ENCODE results near the gene ATP6V1G1. TPM values are rescaled to one million over a fixed set of nuclear protein-coding genes. Genes with fewer than 3 reads are reported as not detected.

The ATP6V1G1 gene
- total RNA-seq, 1 donor from 2014 or later: 188 TPM

DNA sequence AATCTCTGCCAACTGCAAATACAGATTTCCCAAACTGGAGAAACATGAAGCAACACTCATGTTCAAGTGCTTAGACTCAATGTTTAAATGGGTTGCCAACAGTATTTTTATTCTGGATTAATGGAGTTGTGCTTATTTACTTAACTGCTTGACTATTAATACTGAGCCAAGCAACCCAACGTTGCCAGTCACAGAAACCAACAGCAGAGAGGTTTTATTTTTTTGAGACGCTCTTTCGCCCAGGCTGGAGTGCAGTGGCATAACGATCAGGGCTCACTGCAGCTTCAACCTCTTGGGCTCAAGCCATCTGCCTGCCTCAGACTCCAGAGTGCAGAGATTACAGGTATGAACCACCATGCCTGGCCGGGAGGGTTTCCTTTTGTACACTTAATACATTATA, 15.1 kb downstream of the ATP6V1G1 start:
- peaks cover 17% of the 10 kb centered on the region for H3K4me1 Mint-ChIP-seq (ENCODE audit: low read depth, unreplicated experiment)
- Histone ChIP-seq H4K20me1 (ENCODE audit: insufficient read depth, low read length) (peaks cover 5% of the 10 kb centered on the region), H3K4me2 (ENCODE audit: low read length) (no peak overlapping the region), H3K9me3 (ENCODE audit: insufficient read depth, low read depth, low read length) (peaks cover 9% of the 10 kb centered on the region), H3K4me3 (ENCODE audit: insufficient read depth, low read depth, low read length) (no peak overlapping the region), H3K36me3 (ENCODE audit: insufficient read depth, low read length) (peaks cover 20% of the 10 kb centered on the region), H3K79me2 (ENCODE audit: insufficient read depth, low read length) (peaks cover under 1% of the 10 kb centered on the region), H3K9ac (ENCODE audit: low read length) (no peak overlapping the region), H3K27me3 (ENCODE audit: insufficient read depth, low read length) (no peaks in the 10 kb centered on the region), H2AFZ (ENCODE audit: low read depth, low read length) (no peak overlapping the region), H3K27ac (ENCODE audit: low read depth, low read length) (no peak overlapping the region), H3K4me1 (ENCODE audit: insufficient read depth, low read length) (peaks cover 4% of the 10 kb centered on the region)
- H3K27ac Mint-ChIP-seq (ENCODE audit: unreplicated experiment): no peak overlapping the region
- peaks cover 10% of the 10 kb centered on the region for H3K9me3 Mint-ChIP-seq (ENCODE audit: unreplicated experiment)
- FAIRE-seq (no peak), DNase-seq (ENCODE audit: low read depth) (no peak)
- H3K4me3 Mint-ChIP-seq (ENCODE audit: unreplicated experiment): no peak overlapping the region
- no peaks in the 10 kb centered on the region for H3K27me3 Mint-ChIP-seq (ENCODE audit: low read depth, unreplicated experiment)
- no peak for TF ChIP-seq EZH2 (IDR thresholded peaks at IDR 0.05; ENCODE audit: insufficient read depth, low read length)
- TF ChIP-seq, protein P1, sequence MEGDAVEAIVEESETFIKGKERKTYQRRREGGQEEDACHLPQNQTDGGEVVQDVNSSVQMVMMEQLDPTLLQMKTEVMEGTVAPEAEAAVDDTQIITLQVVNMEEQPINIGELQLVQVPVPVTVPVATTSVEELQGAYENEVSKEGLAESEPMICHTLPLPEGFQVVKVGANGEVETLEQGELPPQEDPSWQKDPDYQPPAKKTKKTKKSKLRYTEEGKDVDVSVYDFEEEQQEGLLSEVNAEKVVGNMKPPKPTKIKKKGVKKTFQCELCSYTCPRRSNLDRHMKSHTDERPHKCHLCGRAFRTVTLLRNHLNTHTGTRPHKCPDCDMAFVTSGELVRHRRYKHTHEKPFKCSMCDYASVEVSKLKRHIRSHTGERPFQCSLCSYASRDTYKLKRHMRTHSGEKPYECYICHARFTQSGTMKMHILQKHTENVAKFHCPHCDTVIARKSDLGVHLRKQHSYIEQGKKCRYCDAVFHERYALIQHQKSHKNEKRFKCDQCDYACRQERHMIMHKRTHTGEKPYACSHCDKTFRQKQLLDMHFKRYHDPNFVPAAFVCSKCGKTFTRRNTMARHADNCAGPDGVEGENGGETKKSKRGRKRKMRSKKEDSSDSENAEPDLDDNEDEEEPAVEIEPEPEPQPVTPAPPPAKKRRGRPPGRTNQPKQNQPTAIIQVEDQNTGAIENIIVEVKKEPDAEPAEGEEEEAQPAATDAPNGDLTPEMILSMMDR (IDR thresholded peaks at IDR 0.05; ENCODE audit: insufficient read depth, low read depth, low read length): no peak
- peaks cover 23% of the 10 kb centered on the region for H3K36me3 Mint-ChIP-seq (ENCODE audit: low read depth, unreplicated experiment)

DNA sequence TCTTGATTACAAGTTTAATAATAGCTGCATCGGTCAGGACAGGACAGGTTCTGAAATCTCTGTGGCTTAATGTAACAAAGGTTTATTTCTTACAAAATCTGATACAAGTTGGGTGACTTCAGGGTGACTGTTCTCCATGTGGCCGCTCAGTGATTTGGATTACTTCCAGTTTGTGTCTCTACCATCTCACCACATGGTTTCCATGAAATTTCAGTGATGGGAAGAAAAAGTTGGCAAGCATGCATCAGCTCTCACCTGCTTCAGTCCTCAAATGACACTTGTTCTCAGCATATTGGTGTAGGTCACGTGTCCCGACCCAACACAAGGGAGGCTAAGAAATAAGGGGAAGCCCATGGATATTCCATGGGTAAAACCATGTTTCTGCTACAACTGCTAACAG, 15.7 kb downstream of the ATP6V1G1 start:
- no peak for TF ChIP-seq EZH2 (IDR thresholded peaks at IDR 0.05; ENCODE audit: insufficient read depth, low read length)
- TF ChIP-seq, protein P1 (IDR thresholded peaks at IDR 0.05; ENCODE audit: insufficient read depth, low read depth, low read length): no peak
- Histone ChIP-seq H3K27ac (ENCODE audit: low read depth, low read length) (no peak overlapping the region), H3K79me2 (ENCODE audit: insufficient read depth, low read length) (no peaks in the 10 kb centered on the region), H3K9ac (ENCODE audit: low read length) (no peak overlapping the region), H2AFZ (ENCODE audit: low read depth, low read length) (no peak overlapping the region), H3K36me3 (ENCODE audit: insufficient read depth, low read length) (peaks cover 16% of the 10 kb centered on the region), H3K9me3 (ENCODE audit: insufficient read depth, low read depth, low read length) (peaks cover 9% of the 10 kb centered on the region), H3K4me3 (ENCODE audit: insufficient read depth, low read depth, low read length) (no peak overlapping the region), H3K4me2 (ENCODE audit: low read length) (no peak overlapping the region), H3K27me3 (ENCODE audit: insufficient read depth, low read length) (no peaks in the 10 kb centered on the region), H3K4me1 (ENCODE audit: insufficient read depth, low read length) (peaks cover 4% of the 10 kb centered on the region), H4K20me1 (ENCODE audit: insufficient read depth, low read length) (peaks cover 4% of the 10 kb centered on the region)
- FAIRE-seq (no peak), DNase-seq (ENCODE audit: low read depth) (no peak)
- peaks cover 10% of the 10 kb centered on the region for H3K9me3 Mint-ChIP-seq (ENCODE audit: unreplicated experiment)
- no peak overlapping the region for H3K4me3 Mint-ChIP-seq (ENCODE audit: unreplicated experiment)
- no peak overlapping the region for H3K27ac Mint-ChIP-seq (ENCODE audit: unreplicated experiment)
- no peaks in the 10 kb centered on the region for H3K27me3 Mint-ChIP-seq (ENCODE audit: low read depth, unreplicated experiment)
- H3K4me1 Mint-ChIP-seq (ENCODE audit: low read depth, unreplicated experiment): peaks cover 24% of the 10 kb centered on the region
- peaks cover 23% of the 10 kb centered on the region for H3K36me3 Mint-ChIP-seq (ENCODE audit: low read depth, unreplicated experiment)

DNA sequence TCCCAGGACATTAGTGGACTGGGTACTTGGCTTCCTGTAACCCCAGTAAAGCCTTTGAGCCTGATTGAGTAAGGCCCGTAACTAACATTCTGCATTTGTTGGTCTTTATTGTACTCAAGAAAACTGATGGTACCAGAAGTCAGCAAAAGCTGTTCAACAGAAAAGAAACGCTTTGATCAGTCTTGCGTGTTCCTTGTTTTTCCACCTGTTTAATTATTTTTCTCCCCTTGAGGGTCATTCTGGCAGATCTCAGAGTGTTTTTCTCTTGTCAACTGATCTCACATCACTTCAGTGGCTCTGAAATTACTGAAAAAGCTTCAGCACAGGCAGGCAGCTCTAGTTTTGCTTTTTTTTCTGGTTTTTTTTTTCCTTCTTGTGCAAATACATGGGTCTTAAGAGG, 17.4 kb downstream of the ATP6V1G1 start:
- H3K27me3 ChIP-seq (ENCODE audit: insufficient read depth, low read length): no peaks in the 10 kb centered on the region
- H2AFZ ChIP-seq (ENCODE audit: low read depth, low read length): no peak overlapping the region
- Mint-ChIP-seq H3K27me3 (ENCODE audit: low read depth, unreplicated experiment) (no peaks in the 10 kb centered on the region), H3K36me3 (ENCODE audit: low read depth, unreplicated experiment) (peaks cover 16% of the 10 kb centered on the region), H3K27ac (ENCODE audit: unreplicated experiment) (no peak overlapping the region), H3K4me3 (ENCODE audit: unreplicated experiment) (no peak overlapping the region), H3K9me3 (ENCODE audit: unreplicated experiment) (peaks cover 10% of the 10 kb centered on the region), H3K4me1 (ENCODE audit: low read depth, unreplicated experiment) (peaks cover 27% of the 10 kb centered on the region)
- peaks cover 4% of the 10 kb centered on the region for H3K4me1 ChIP-seq (ENCODE audit: insufficient read depth, low read length)
- H3K79me2 ChIP-seq (ENCODE audit: insufficient read depth, low read length): no peaks in the 10 kb centered on the region
- no peaks in the 10 kb centered on the region for H4K20me1 ChIP-seq (ENCODE audit: insufficient read depth, low read length)
- H3K27ac ChIP-seq (ENCODE audit: low read depth, low read length): no peak overlapping the region
- H3K4me2 ChIP-seq (ENCODE audit: low read length): no peak overlapping the region
- H3K9ac ChIP-seq (ENCODE audit: low read length): no peak overlapping the region
- peaks cover 8% of the 10 kb centered on the region for H3K36me3 ChIP-seq (ENCODE audit: insufficient read depth, low read length)
- DNase-seq (ENCODE audit: low read depth) (no peak), FAIRE-seq (no peak)
- peaks cover 9% of the 10 kb centered on the region for H3K9me3 ChIP-seq (ENCODE audit: insufficient read depth, low read depth, low read length)
- no peak overlapping the region for H3K4me3 ChIP-seq (ENCODE audit: insufficient read depth, low read depth, low read length)
- TF ChIP-seq, protein P1 (IDR thresholded peaks at IDR 0.05; ENCODE audit: insufficient read depth, low read depth, low read length): no peak
- TF ChIP-seq EZH2 (IDR thresholded peaks at IDR 0.05; ENCODE audit: insufficient read depth, low read length): no peak

All from astrocyte (in vitro differentiated cells and primary cell).